ENCODE data around the gene XRN1.
"Not testable (repeated sequence)": the region's sequence is repeated elsewhere in the genome, so short reads cannot be mapped to it uniquely, and the experiment has no call there.

Gene XRN1

DNA sequence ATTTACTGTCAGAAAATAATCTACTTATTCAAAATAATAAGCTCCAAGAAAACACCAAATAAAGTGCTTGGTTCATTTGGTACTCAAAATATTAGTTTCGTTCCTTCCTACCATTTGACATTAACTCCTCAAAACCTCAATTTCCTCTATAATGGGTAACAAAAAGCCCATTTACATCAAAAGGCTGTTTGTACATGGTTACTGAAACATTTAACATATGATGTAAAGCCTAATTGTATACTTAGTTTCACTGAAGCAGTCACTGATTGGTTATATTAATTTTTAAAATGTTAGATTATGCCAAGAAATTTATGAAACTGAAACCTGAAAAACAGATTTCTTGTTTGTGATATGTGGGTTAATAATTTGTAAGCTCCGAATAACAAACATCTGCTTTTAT lies 14.7 kb downstream of the XRN1 start:
- Histone ChIP-seq H3K4me1 (ENCODE audit: control insufficient read depth, low read depth, low read length) (no peaks in the 10 kb centered on the region), H3K9me3 (ENCODE audit: control insufficient read depth, low read depth, low read length) (no peaks in the 10 kb centered on the region), H3K36me3 (ENCODE audit: control insufficient read depth, low read depth, low read length) (peaks cover 6% of the 10 kb centered on the region), H3K27me3 (ENCODE audit: control insufficient read depth, insufficient read depth, low read length) (no peaks in the 10 kb centered on the region), H3K4me3 (ENCODE audit: low read length) (no peak overlapping the region), H3K9ac (ENCODE audit: low read length) (no peak overlapping the region), H3K27ac (ENCODE audit: low read length) (no peak overlapping the region)

DNA sequence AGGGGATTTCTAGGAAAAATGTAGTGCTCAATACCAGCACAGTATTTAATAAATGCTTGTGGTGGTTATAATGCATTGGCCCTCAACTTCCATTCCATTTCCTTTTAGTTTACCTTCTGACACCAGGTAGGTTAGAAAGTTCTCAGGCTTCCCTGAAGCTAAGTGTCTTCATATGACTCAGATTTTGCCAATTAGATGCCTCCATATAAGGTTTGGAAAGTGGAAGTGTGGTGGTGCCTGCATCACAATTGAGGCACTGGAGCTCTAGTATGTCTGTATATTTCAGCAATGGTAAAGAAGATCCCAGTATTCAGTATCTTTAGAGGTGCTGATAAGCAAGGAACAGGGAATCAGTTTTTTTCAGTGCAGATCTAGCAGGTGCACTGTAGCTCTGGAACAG lies 18.3 kb downstream of the XRN1 start:
- H3K27ac ChIP-seq (ENCODE audit: low read length): no peak overlapping the region
- no peak overlapping the region for H3K4me3 ChIP-seq (ENCODE audit: low read length)
- no peak overlapping the region for H3K9ac ChIP-seq (ENCODE audit: low read length)
- H3K4me1 ChIP-seq (ENCODE audit: control insufficient read depth, low read depth, low read length): no peaks in the 10 kb centered on the region
- H3K36me3 ChIP-seq (ENCODE audit: control insufficient read depth, low read depth, low read length): peaks cover 6% of the 10 kb centered on the region
- H3K9me3 ChIP-seq (ENCODE audit: control insufficient read depth, low read depth, low read length): no peaks in the 10 kb centered on the region
- H3K27me3 ChIP-seq (ENCODE audit: control insufficient read depth, insufficient read depth, low read length): no peaks in the 10 kb centered on the region

DNA sequence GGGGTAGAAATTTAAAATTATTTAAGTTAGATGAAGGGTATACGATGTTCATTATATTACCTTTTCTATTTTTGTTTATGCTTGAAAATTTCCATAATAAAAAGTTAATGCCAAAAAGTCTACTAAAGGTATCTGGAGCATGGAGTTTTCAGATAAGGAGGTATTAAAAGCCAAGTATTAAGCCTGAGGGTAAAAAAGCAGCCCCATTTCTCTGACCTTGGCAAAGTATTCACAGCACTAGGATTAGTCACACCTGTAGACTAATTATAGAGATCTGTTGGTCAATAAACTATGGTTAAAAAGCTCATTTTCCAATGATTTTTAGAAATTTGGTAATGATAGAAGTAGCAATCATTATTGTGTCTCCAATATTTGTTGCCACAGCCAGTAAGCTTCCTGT lies 23.1 kb downstream of the XRN1 start:
- H3K27ac ChIP-seq (ENCODE audit: low read length): no peak overlapping the region

DNA sequence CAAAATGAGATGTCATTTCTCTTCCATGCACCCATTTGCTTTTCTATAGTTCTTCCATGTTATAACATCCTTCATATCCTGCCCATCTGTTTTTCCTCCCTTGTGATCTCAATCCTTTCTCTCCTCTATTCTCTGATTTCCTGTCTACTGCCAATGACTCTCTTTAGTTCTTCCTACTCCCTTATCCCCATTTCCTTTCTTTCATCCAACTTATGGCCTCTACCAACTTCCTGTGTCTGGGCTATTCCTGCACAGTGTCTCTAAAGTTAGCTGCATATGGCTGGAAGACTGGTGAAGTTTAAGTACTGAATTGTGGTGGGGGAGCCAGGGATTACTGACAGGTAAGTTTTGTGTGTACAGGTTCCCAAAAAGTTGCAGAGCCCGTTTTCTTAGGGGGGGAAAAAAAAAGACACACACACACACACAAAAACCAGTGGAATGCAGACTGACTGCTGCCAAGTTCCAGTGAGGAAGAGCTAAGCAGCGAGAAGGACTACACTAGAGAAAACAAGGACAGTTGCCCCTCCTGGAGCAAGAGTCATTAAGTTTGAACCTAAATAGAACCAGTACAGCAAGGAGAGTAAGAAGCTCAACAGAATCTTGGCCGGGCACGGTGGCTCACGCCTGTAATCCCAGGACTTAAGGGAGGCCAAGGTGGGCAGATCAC lies 28.8 kb downstream of the XRN1 start:
- Histone ChIP-seq H3K27ac (ENCODE audit: low read length) (no peak overlapping the region), H3K4me3 (ENCODE audit: low read length) (no peak overlapping the region), H3K36me3 (ENCODE audit: control insufficient read depth, low read depth, low read length) (peaks cover 31% of the 10 kb centered on the region), H3K4me1 (ENCODE audit: control insufficient read depth, low read depth, low read length) (no peaks in the 10 kb centered on the region), H3K27me3 (ENCODE audit: control insufficient read depth, insufficient read depth, low read length) (no peaks in the 10 kb centered on the region), H3K9me3 (ENCODE audit: control insufficient read depth, low read depth, low read length) (no peaks in the 10 kb centered on the region), H3K9ac (ENCODE audit: low read length) (no peak overlapping the region)

More for the DNA sequence above, 23.1 kb downstream of the XRN1 start:
- Histone ChIP-seq H3K36me3 (ENCODE audit: control insufficient read depth, low read depth, low read length) (peaks cover 14% of the 10 kb centered on the region), H3K9ac (ENCODE audit: low read length) (no peak overlapping the region), H3K4me1 (ENCODE audit: control insufficient read depth, low read depth, low read length) (no peaks in the 10 kb centered on the region), H3K4me3 (ENCODE audit: low read length) (no peak overlapping the region), H3K27me3 (ENCODE audit: control insufficient read depth, insufficient read depth, low read length) (no peaks in the 10 kb centered on the region), H3K9me3 (ENCODE audit: control insufficient read depth, low read depth, low read length) (no peaks in the 10 kb centered on the region)

DNA sequence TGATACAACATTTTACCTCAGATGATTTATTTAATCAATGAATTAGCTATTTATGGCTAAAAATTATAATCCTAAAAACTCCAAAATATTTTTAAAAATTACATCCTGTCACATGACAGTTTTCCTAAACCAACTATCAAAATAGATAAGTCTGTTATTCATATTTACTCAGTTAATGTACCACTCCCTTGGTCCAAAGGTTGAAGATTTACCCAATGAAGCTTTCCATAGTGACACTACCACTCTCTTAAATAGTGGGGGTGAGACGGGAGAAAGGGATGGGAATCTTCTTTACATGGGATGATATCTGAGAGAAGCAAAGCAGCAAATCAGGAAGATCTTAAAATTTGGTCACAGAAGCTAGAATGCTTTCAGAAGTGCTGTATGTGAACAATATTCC lies 30.5 kb downstream of the XRN1 start:
- Histone ChIP-seq H3K36me3 (ENCODE audit: control insufficient read depth, low read depth, low read length) (peaks cover 27% of the 10 kb centered on the region), H3K4me1 (ENCODE audit: control insufficient read depth, low read depth, low read length) (no peaks in the 10 kb centered on the region), H3K4me3 (ENCODE audit: low read length) (no peak overlapping the region), H3K27ac (ENCODE audit: low read length) (no peak overlapping the region), H3K27me3 (ENCODE audit: control insufficient read depth, insufficient read depth, low read length) (no peaks in the 10 kb centered on the region), H3K9me3 (ENCODE audit: control insufficient read depth, low read depth, low read length) (no peaks in the 10 kb centered on the region), H3K9ac (ENCODE audit: low read length) (no peak overlapping the region)

DNA sequence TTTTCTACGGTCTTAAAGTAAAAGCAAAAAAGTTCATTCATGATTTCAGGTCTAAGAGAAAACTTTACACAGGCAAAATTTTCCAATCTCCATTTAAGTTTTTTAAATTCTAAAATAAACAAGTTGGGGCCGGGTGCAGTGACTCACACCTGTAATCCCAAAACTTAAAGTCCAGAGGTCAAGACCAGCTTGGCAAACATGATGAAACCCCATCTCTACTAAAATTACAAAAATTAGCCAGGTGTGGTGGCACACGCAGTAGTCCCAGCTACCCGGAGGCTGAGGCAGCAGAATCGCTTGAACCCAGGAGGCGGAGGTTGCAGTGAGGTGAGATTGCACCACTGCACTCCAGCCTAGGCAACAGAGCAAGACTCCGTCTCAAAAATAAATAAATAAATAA lies 47.3 kb downstream of the XRN1 start:
- H3K27ac ChIP-seq (ENCODE audit: low read length); H3K9ac ChIP-seq (ENCODE audit: low read length); H3K4me3 ChIP-seq (ENCODE audit: low read length); H3K27me3 ChIP-seq (ENCODE audit: control insufficient read depth, insufficient read depth, low read length); H3K4me1 ChIP-seq (ENCODE audit: control insufficient read depth, low read depth, low read length); H3K9me3 ChIP-seq (ENCODE audit: control insufficient read depth, low read depth, low read length): not testable (repeated sequence)
- peaks cover 24% of the 10 kb centered on the region for H3K36me3 ChIP-seq (ENCODE audit: control insufficient read depth, low read depth, low read length)

DNA sequence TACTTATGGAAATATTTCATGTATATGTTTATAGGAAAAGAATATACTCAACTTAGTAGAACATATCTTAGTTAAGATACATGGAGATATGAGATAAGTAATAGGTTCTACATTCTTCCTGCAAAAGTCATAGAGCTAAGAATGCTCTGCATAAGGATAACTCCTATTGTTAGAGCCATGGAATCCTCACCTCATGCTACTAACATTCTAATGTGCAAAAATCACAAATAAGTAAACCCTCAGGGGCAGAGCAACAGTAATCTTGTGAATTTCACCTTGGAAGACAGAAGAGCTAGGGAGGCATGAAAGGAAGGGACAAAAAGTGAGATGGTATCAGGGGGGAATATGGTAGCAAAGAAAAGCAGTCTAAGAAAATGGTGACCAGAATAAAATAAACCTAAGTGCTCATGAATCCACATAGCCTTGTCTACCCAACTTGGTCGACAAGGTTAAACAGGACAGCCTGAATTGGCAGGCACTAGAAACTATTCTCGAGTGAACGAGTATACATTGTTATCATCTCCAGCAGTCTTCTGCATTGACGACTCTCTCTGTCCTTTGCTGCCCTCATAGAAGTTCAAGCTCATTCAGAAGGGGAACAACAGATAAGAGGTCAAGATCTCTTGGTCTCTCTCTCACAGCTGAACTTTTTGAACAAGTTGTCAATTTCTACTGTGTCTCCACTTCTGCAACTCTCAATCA lies 52.8 kb downstream of the XRN1 start:
- H3K9me3 ChIP-seq (ENCODE audit: control insufficient read depth, low read depth, low read length): no peaks in the 10 kb centered on the region
- H3K4me1 ChIP-seq (ENCODE audit: control insufficient read depth, low read depth, low read length): no peaks in the 10 kb centered on the region
- no peak overlapping the region for H3K4me3 ChIP-seq (ENCODE audit: low read length)
- H3K36me3 ChIP-seq (ENCODE audit: control insufficient read depth, low read depth, low read length): peaks cover 24% of the 10 kb centered on the region
- H3K27me3 ChIP-seq (ENCODE audit: control insufficient read depth, insufficient read depth, low read length): no peaks in the 10 kb centered on the region
- no peak overlapping the region for H3K27ac ChIP-seq (ENCODE audit: low read length)
- no peak overlapping the region for H3K9ac ChIP-seq (ENCODE audit: low read length)

DNA sequence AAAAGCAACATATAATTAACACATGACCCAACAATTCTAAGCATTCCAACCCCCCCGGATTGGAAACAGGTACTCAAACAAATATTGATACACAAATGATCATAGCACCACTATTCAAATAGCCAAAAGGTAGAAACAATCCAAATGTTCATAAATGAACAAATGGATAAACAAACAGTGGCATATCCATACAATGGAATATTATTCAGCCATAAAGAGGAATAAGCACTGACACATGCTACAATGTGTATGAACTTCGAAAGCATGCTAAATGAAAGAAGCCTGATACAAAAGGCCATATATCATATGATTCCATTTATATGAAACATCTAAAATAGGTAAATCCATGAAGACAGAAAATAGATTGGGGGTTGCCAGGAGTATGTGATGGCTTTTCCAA lies 62.8 kb downstream of the XRN1 start:
- Histone ChIP-seq H3K27me3 (ENCODE audit: control insufficient read depth, insufficient read depth, low read length) (no peaks in the 10 kb centered on the region), H3K4me1 (ENCODE audit: control insufficient read depth, low read depth, low read length) (no peaks in the 10 kb centered on the region), H3K27ac (ENCODE audit: low read length) (no peak overlapping the region), H3K9me3 (ENCODE audit: control insufficient read depth, low read depth, low read length) (no peaks in the 10 kb centered on the region), H3K9ac (ENCODE audit: low read length) (no peak overlapping the region), H3K4me3 (ENCODE audit: low read length) (no peak overlapping the region), H3K36me3 (ENCODE audit: control insufficient read depth, low read depth, low read length) (peaks cover 4% of the 10 kb centered on the region)

DNA sequence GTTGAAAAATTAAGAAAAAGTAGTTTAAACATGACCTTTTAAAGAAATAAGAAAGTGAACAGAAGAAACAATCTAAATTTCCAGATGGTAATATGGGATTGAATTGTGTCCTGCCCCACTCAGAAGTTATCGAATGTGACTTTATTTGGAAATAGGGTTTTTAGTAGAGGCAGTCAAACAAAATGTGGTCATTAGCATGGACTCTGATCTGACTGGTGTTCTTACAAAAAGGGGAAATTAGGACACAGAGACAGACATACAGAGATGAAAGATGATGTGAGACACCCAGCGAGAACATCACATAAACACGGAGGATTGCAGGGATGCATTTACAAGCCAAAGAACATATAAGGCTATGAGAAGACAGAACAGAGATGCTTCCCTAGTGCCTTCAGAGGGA lies 73.2 kb downstream of the XRN1 start:
- Histone ChIP-seq H3K27ac (ENCODE audit: low read length) (no peak overlapping the region), H3K27me3 (ENCODE audit: control insufficient read depth, insufficient read depth, low read length) (no peaks in the 10 kb centered on the region), H3K9me3 (ENCODE audit: control insufficient read depth, low read depth, low read length) (no peaks in the 10 kb centered on the region), H3K4me1 (ENCODE audit: control insufficient read depth, low read depth, low read length) (no peaks in the 10 kb centered on the region), H3K9ac (ENCODE audit: low read length) (no peak overlapping the region), H3K4me3 (ENCODE audit: low read length) (no peak overlapping the region), H3K36me3 (ENCODE audit: control insufficient read depth, low read depth, low read length) (peaks cover 2% of the 10 kb centered on the region)

DNA sequence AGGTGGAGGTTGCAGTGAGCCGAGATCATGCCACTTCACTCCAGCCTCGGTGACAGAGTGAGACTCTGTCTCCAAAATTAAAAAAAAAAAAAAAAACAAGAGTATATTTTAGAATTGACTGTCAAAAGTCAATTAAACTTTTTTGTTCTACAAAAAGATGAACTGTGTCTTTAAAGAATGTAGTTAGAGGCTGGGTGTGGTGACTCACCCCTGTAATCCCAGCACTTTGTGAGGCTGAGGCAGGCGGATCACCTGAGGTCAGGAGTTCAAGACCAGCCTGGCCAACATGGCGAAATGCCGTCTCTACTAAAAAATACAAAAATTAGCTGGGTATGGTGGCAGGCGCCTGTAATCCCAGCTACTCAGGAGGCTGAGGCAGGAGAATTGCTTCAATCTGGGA lies 78.3 kb downstream of the XRN1 start:
- not testable (repeated sequence) for H3K36me3 ChIP-seq (ENCODE audit: control insufficient read depth, low read depth, low read length); H3K4me1 ChIP-seq (ENCODE audit: control insufficient read depth, low read depth, low read length); H3K9me3 ChIP-seq (ENCODE audit: control insufficient read depth, low read depth, low read length); H3K27ac ChIP-seq (ENCODE audit: low read length); H3K27me3 ChIP-seq (ENCODE audit: control insufficient read depth, insufficient read depth, low read length); H3K9ac ChIP-seq (ENCODE audit: low read length); H3K4me3 ChIP-seq (ENCODE audit: low read length)

DNA sequence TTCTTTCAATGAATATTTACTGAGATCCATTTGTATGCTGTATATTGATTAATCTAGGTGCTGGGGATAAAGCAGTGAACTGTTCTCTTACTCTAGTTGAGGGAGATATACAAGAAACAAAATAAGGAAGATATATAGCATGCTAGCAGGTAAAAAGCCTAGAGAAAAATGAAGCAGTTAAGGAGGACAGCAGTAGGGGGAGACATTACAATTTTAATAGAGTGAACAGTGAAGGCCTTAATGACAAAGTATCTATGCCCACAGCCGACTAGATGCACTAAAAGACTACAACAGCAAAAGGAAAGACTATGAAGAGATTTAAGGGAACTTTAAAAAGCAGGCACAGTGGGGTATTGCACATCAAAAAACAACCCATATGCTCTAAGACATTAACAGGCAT lies 81.4 kb downstream of the XRN1 start:
- no peak overlapping the region for H3K9ac ChIP-seq (ENCODE audit: low read length)
- no peak overlapping the region for H3K4me3 ChIP-seq (ENCODE audit: low read length)
- peaks cover 12% of the 10 kb centered on the region for H3K36me3 ChIP-seq (ENCODE audit: control insufficient read depth, low read depth, low read length)
- H3K4me1 ChIP-seq (ENCODE audit: control insufficient read depth, low read depth, low read length): no peaks in the 10 kb centered on the region
- no peaks in the 10 kb centered on the region for H3K27me3 ChIP-seq (ENCODE audit: control insufficient read depth, insufficient read depth, low read length)
- no peaks in the 10 kb centered on the region for H3K9me3 ChIP-seq (ENCODE audit: control insufficient read depth, low read depth, low read length)
- H3K27ac ChIP-seq (ENCODE audit: low read length): no peak overlapping the region

DNA sequence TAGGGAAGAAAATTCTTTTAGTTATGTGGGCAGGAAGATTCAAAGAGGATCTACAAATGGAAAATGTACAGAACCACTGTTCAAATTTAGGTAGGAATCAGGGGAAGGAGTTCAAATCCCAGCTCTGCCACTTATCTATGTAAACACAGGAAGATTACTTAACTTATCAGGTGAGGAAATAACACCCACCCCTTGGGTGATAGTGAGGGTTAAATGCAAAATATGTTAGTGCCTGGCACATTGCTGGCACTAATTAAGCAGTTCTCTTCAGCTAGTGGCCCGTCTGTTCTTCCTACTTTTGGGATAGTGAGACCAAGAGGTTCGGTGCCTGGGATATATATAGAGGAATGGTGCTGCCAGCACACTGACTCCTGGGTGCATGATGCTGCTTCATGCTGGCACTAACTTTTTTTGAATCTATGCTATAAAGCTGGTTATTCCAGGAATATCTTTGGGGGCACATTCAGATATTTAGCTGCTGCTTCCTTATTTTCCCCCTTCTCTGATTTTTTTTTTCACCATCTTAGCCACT lies 83.8 kb downstream of the XRN1 start:
- H3K36me3 ChIP-seq (ENCODE audit: control insufficient read depth, low read depth, low read length): peaks cover 12% of the 10 kb centered on the region
- H3K4me3 ChIP-seq (ENCODE audit: low read length): no peak overlapping the region

More for the DNA sequence above, 83.8 kb downstream of the XRN1 start:
- Histone ChIP-seq H3K9ac (ENCODE audit: low read length) (no peak overlapping the region), H3K4me1 (ENCODE audit: control insufficient read depth, low read depth, low read length) (no peaks in the 10 kb centered on the region), H3K27me3 (ENCODE audit: control insufficient read depth, insufficient read depth, low read length) (no peaks in the 10 kb centered on the region), H3K9me3 (ENCODE audit: control insufficient read depth, low read depth, low read length) (no peaks in the 10 kb centered on the region), H3K27ac (ENCODE audit: low read length) (no peak overlapping the region)

All from iPS-18a (cell line).